ENCODE measurements around the gene IRF8.
"Not testable (repeated sequence)": the region's sequence is repeated elsewhere in the genome, so short reads cannot be mapped to it uniquely, and the experiment has no call there.

The IRF8 gene

GRCh38 chr16:85941863-85942644 is 43.1 kb downstream of the IRF8 start:
- POLR2A ChIA-PET (ENCODE audit: low non-redundant PET) = no interaction called here
- no peak for DNase-seq (ENCODE audit: low spot score)
- no peak overlapping the region for H3K27ac ChIP-seq
- CTCF ChIA-PET = interaction anchor here (0.7 kb wide), 1 partner anchor 9 kb away, joined by 3 read pairs; no protein-coding TSS in a partner anchor
- no peak for TF ChIP-seq CTCF (conservative IDR thresholded peaks at IDR 0.05; ENCODE audit: low read depth)

GRCh38 chr16:85942659-85943058 is 43.7 kb downstream of the IRF8 start:
- DNase-seq (ENCODE audit: low spot score); H3K27ac ChIP-seq; POLR2A ChIA-PET (ENCODE audit: low non-redundant PET); CTCF ChIA-PET: not testable (repeated sequence)

- CTCF ChIA-PET = no interaction called here
- POLR2A ChIA-PET (ENCODE audit: low non-redundant PET) = no interaction called here
- no peak for TF ChIP-seq CTCF (conservative IDR thresholded peaks at IDR 0.05; ENCODE audit: low read depth)
- H3K27ac ChIP-seq = no peak overlapping the region
- no peak for DNase-seq (ENCODE audit: low spot score)
Observed at GRCh38 chr16:85943711-85944110, 44.7 kb downstream of the IRF8 start.

GRCh38 chr16:85944572-85945423 is 45.8 kb downstream of the IRF8 start:
- ChIA-PET CTCF (interaction anchor here (1.1 kb wide), 1 partner anchor 124 kb away, joined by 7 read pairs; no protein-coding TSS in a partner anchor), POLR2A (ENCODE audit: low non-redundant PET) (no interaction called here)
- no peak overlapping the region for H3K27ac ChIP-seq
- TF ChIP-seq CTCF (conservative IDR thresholded peaks at IDR 0.05; ENCODE audit: low read depth) = no peak
- no peak for DNase-seq (ENCODE audit: low spot score)

GRCh38 chr16:85945424-85945751 is 46.4 kb downstream of the IRF8 start:
- no peak for TF ChIP-seq CTCF (conservative IDR thresholded peaks at IDR 0.05; ENCODE audit: low read depth)
- POLR2A ChIA-PET (ENCODE audit: low non-redundant PET) = no interaction called here
- DNase-seq (ENCODE audit: low spot score) = no peak
- CTCF ChIA-PET = interaction anchor here (1.1 kb wide), 1 partner anchor 124 kb away, joined by 7 read pairs; no protein-coding TSS in a partner anchor
- H3K27ac ChIP-seq = no peak overlapping the region

GRCh38 chr16:85946541-85947124 is 47.7 kb downstream of the IRF8 start:
- ChIA-PET CTCF (interaction anchor here (0.7 kb wide), 1 partner anchor 18 kb away, joined by 3 read pairs; no protein-coding TSS in a partner anchor), POLR2A (ENCODE audit: low non-redundant PET) (no interaction called here)
- H3K27ac ChIP-seq = no peak overlapping the region
- TF ChIP-seq CTCF (conservative IDR thresholded peaks at IDR 0.05; ENCODE audit: low read depth) = no peak
- no peak for DNase-seq (ENCODE audit: low spot score)
